IPS-NIHi7 (cell line): ENCODE data around the gene MTCL1.
A peak's percentile ranks its signal among the peaks of the same experiment; 100 is the strongest.

Experiments
- DNase-seq: peaks from one replicate; pipeline ENCODE4 v3.0.0; 2012; ENCODE audit warnings: mixed read lengths; ENCODE audit errors: extremely low spot score

Gene MTCL1

DNA sequence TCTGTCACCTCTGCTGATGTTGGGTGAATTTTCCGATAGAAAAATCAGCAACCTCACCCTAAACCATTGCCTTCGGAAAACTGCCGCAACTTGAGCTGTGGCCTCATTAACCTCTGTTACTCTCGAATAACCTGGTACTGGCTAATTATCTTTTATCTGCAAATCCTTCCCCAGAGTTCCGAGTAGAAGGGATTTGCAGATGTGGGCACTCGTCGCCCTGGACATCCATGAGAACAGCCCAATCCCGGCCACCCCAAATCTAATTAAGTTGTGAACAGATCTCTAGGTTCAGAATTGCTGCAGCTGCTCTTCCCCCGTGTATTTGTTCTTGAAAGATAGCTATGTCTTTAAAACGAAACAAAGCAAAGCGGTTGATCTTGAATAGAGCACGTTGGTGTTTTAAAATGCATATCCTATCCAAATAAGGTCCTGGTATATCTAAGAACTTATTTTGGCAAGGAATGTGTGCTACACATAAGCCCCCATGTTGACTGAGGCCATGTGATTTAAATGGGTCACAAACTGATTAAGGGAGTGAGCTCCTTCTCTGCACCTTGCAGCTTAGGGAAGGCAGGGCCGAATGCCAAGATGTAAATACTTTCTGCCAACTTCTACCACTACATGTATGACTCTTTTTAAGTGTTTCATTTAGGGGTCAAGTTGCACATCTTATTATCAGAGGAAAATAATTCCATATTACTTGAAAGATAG, 88.2 kb downstream of the MTCL1 start:
- no peak for DNase-seq

DNA sequence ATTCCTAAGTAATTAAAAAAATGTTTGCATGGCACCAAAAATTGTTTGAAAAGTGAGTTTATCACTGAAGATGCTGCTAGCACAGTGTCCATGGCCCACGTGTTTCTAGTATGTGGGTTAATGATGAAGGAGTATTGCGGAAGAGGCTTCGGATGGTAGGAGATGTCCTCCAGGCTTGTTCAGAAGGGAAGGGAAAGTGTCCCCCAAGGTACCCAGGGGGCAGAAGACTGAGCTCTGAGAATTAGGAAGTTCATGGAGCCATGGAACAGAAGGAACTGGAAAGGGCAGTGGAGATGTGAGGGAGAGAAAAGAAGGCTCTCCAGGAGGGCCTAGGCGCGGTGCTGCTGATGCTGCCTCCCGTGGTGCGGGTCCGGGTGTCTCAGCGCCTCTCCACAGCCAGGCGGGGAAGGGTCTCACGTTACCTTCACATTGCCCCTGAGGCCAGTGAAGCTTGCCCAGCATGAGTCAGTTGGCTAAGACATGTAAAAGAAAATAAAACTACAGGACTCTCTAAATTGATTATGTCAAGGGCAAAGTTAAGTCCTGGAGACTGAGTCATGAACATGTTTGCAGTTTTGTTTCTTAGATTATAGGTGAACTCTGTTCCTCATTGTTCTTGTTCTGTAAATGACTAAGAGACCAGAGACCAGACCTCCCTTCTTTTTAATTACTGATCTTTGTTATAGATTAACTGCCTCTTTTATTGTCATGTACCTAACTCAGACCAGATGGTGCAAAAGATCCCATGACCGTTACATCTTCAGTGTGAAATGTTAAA, 89.0 kb downstream of the MTCL1 start:
- DNase-seq: no peak

DNA sequence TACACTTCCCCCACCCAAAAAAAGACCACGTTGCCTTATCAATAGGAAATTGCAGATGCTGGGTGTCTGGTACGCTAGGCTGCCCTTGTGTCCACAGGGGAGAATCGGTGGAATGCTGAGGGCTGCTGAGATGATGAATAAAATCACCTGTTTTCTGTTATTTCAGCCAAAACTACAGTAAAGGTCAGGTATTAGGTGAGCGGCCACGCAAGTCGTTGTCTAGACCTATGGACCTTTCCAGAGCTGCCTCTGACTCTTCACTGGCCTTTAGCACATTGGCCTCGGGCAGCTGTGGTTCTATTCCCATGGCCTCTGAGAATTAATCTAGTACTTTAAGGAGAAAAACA, 89.6 kb downstream of the MTCL1 start:
- no peak for DNase-seq

DNA sequence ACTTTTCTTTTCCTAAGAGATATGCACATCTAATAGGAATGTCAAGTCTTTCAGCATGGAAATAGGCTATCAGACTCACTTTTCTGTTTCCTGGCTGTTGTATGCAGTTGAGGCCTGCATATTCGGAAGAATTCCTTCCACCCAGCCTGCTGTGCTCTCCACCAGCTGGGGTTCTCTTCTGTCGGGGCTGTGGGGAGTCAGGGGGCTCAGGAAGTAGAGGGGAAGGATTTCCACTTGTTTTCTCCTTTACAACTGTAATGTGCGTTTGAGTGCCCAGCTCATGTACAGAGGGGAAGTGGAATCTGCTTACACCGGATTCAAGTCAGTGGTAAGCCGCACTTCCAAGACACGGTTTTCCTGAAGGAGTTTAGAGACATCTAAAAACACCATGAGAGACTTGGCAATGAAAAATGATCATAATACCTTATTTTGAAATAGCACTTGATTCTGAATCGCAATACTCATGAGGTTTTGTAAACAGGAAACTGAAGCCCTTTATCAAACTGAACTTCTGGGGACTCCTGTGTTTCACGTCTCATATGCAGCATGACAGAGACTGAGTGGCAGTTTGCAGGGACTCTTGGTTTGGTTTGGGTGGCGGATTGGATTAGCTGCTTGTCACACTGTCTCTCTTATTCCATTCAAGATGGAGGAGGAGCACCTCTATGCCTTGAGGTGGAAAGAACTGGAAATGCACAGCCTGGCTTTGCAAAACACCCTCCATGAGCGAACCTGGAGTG, 90.4 kb downstream of the MTCL1 start:
- DNase-seq: no peak

DNA sequence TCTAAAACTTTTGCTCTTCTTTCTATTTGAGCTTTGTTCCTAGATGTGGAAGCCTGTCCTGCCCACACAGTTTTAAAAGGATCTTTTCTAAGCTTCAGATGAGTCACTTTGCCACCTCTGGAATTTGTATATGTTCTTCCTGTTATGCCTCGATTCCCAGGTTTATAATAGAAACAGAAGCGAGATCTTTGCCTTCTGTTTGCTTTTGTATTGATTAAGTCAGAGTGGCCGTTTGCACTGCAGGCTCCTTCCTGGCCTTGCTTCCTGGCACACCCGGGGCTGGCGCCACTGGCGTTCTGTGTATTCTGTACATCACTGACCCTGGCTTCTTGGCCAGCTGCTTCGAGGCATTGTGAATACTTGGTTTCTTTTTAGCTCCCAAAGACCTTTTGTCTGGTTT, 91.8 kb downstream of the MTCL1 start:
- no peak for DNase-seq

DNA sequence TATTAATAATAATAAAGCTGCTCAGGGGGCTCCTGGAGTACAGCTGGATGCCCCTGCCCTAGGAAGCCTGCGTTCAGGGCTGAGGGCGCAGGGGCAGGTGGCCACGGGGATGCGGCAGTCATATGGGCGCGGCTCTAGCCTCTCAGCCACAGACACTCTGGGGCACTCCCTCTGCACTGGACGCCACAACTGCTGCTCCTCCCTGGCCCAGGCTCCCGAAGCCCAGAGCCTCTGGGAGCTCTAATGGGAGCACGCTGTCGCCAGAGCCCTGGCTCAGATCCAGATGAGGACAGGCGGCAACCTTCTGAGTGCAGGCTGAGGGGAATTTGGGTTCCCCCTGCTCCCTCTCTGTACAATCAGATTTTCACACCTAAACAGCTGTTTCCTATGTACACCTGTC, 93.6 kb downstream of the MTCL1 start:
- DNase-seq: no peak

DNA sequence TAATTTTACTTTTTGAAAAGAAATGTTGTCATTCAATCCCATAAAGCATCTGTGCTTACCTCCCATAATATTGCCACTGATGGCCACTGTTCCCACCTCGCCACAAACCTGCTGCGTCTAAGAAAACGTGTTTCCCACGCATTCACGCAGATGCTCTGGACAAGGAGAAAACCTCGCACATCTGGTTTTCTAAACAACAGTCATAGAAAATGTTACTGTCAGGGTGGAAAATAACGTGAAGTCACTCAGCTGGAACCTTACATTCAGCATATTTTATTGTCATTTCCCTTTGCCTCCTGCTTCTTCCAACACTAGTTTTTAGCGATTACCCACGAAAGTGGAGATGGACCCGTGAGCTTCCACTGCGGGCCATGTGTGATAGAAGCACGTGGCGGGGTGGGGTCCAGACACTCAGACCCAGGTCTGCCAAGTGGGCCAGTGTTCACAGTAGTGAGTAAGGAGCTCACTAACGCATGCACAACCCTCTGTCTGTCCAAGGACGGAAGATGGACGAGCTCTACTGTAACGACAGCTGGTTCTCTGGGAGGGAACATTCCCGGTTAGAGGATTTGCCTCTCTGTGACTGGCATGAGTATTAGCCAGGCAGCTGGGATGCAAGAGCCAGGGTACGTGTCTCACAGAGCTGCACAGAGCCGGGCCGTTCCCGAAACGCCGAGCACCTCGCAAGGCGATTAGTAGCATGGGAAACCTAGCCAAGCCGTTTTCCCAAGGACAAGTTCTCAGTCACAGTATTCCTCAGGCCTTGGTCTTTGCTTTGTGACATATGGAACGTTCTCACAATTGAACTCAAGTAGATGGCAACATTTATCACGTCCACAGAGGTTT, 94.5 kb downstream of the MTCL1 start:
- no peak for DNase-seq

DNA sequence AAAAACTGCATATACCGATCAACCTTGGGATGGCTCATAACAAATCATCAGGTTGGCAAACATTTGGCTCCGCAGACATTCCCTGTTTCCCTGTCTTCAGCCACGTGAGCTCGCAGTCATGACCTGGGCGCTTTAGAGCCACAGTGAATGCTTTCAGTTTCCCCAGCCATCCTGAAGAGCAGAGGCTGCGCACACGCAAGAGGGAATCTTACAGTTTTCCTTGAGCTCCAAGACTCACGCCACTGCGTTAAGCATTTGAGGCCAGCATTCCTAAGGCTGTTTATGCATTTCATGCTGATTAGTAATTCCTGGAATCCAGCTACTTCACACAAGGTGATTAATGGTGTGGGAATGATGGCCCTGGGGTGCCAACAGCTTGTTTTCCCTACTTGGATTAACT, 95.1 kb downstream of the MTCL1 start:
- peak; percentile 32 for DNase-seq

DNA sequence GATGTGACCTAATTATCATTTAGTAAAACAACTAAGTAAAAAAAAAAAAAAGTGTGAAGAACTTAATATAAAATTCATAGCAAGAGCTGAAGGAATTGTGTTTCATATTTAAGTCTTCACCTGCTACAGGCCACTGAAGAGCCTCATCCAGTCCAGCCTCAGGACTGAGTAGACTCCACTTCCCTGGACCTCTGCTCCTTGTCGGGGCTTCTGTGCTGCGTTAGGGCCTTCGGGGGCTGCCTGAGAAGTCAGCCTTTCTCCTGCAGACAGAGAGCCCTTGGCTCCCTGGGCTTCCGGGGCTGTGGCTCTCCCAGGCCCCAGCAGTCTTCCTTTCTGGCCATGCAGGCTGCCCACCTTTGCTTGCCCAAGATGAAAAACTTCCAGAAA, 95.5 kb downstream of the MTCL1 start:
- peak; percentile 33 for DNase-seq

DNA sequence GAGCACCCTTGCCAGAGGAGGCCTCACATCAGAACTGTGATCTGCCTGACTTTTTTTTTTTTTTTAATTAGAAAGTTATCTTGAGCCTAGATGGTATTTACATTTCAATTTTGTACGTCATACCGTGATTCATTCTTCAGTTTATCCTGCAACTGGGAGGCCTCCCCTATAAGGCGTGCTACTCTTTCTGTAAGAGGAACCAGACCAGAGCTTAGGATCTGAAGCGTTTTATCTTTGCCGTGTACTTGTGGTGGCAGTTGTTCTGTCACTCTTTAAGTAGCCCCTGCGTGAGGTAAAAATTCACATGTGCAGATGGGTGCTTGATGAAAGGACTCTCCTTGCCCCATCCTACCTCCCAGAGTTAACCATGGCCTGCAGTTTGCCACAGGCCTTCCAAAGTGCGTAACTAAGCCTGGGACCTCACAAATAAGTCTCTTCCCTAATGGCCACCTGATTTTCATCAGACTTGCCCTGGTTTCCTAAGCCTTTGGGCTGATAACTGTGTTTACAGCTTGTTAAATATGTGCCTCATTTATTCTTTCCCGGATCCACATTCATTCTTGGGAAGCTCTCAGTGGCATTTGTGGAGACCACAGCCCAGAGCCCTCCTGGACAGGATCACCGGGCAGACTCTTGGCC, 96.0 kb downstream of the MTCL1 start:
- DNase-seq: no peak

DNA sequence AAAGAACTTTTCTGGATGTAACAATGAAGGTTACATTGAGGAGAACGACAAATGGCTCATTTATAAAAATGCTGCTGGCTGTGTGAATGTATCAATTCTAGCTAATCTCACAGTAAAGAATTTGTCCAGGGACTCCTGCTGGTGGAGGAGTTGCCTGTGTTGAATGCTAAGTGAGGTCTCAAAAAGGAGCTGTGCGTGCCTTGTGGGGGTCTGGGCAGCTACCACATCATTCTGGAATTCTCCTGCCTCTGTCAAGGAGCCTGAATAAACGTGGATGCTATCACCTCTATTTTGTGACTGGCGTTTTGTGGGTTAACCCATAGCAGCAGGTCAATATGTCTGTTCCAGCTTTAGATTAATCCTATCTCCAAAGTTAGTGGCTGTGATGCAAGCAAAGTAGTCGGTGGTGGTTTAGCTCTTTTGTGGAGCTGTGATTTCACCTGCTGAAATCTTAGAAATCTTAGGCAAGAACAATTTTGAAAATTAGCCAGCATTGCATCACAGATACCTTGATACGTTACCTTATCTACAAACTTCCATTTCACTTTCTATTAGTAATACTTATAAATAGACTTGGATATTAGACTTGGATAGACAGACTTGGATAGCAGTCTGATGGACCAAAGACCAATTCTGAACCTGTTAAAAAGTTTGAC, 96.8 kb downstream of the MTCL1 start:
- DNase-seq: no peak

DNA sequence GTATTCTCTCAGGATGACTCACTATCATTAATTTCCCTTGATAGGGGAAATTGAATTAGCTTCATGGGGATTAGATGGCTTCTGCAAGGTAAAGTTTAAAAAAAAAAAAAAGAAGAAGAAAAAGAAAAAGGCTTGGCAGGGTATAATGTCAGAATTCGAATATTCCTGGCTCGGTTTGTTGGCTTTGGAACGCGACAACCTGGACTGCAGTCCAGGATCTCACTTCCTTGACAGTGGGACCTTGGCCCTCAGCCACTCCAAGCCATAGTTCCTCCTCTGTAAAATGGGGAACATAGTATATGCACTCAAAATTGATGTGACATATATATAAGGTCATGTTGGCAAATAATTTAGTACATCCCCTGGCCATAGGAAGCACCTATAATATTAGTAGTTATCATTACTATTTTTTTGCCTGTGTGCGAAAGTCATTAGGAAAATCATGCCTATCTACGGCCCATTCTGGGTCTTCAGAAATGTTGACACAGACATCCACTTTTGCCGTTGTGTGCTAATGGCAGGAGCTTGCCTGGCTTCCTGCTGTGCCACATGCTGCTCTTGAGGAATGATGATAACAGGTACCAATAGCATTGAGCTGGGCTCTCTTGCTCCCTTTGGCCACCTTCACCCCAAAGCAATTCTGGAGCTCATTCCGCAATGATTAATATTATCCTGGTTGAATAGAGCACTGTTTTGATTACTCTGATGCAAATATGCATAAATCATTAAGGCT, 97.9 kb downstream of the MTCL1 start:
- DNase-seq: no peak

DNA sequence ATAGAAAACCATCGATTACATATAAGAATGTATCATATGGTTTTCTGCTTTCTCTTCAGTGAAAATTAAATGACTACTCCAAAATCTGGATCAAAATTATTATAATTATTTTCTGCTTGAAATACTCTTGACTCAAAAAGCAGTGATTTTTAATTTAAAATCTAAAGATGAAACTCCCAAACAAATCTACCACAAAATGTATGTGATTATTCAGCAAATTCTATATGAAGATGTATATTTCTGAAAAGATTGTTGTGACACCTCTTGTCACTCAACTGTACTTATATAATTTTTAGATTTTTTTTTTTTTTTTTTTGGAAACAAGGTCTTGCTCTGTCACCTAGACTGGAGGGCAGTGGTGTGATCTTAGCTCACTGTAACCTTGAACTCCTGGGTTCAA, 98.6 kb downstream of the MTCL1 start:
- no peak for DNase-seq

DNA sequence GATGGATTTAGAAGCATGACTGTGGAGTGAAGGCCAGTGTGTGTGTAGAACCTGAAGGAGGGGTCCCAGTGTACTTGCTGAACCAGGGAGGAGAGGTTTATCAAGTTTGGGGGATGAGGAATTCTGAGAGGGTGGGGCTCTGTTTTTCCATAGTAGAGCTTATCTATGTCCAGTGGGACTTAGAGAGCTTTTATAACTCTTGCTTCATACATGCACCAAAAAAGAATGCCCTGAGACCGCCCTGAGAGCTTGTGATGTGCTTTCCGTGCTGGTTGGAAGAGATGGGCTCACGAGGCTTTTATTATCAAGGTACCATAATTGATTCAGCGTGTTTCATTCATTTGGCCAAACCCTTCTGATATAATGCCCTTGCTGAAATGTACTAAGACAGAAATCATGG, 100.2 kb downstream of the MTCL1 start:
- DNase-seq: no peak

DNA sequence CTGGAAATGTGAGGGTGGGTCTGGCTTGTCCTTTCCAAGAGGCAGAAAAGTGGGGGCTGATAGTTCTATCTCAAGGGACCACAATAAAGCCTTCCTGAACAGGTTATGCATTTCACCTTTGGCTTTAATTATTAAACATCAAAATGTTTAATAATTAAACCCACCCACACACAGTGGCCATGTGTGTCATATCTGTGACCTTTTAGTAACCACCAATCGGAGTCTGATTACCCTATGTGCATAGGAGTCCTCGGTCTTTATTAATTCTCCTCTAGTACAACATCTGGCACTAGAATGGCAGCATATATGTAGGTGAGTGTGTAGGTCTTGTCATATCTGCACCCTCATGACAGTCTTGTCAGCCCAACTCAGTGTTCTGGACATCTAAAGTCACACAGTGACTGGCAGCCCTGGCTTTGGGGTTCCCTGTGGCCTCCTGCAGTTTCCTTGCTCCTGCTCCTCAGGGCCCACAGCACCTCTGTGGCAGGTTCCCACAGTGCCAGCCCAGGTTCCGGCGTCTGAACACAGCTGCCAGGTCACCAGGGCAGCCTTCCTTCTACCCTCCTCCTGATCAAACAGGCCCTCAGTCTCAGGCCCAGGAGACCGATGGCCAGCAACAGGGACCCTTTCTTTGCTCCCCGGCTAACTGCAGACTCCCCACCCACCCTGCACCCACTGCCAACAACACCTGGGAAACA, 100.9 kb downstream of the MTCL1 start:
- no peak for DNase-seq

DNA sequence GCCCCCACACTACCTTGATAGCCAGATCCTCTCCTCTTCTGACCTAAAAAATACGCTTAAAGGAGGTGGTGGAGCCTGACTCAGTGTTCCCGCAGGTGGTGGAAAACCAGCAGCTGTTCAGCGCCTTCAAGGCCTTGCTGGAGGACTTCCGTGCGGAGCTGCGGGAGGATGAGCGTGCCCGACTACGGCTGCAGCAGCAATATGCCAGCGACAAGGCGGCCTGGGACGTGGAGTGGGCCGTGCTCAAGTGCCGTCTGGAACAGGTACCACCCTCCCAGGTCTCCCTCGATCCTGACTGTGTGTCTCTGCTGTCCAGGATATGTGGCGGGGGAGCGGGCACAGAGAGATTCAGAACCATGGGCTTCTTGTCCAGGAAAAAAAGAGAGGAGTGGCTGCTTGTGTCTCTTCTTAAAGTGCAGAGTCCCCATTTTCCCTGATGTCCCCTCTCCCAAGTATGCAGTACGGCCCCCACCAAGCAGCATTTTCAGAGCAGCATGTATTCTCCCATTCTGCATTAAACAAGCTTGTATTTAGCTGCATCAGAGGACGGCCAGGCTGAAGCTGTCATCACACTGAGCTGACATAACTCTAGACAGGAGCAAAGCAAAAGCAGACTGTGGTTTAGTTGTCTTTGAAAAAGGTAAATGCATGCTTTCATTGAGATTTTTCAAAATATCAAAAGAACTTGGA, 101.6 kb downstream of the MTCL1 start:
- DNase-seq: no peak

DNA sequence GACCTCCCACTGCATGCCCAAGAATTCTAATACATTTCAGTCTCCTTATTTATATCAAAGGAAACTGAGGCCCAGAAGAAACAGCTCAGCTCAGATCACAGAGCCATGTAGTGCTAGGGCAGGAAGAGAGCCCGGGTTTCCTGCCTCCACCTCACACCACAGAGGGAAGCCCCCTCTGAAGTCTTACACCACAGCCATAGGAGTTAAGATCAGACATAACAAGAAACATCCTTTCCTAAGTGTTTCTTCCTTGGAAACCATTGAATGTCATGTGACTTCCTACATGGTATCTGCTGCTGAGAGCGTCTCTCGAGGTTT, 102.1 kb downstream of the MTCL1 start:
- DNase-seq: no peak

DNA sequence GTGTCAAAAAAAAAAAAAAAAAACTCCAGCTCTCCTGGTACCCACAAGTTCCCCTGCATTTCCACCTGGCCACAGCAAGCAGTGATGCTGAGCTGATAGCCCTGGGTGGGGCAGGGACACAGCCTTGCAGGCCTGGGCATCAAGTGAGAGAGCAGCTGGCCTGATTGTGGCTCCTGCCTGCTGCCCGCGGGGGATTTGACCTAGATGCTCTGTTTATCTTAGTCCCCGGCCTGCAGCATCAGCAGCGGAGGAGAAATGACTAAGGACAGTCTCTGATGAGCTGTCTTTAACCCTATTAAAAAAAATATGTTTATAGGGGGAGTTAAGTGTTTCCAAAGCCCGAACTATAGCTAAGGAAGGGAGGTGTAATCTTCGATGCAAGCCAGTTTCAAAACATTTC, 102.6 kb downstream of the MTCL1 start:
- no peak for DNase-seq

DNA sequence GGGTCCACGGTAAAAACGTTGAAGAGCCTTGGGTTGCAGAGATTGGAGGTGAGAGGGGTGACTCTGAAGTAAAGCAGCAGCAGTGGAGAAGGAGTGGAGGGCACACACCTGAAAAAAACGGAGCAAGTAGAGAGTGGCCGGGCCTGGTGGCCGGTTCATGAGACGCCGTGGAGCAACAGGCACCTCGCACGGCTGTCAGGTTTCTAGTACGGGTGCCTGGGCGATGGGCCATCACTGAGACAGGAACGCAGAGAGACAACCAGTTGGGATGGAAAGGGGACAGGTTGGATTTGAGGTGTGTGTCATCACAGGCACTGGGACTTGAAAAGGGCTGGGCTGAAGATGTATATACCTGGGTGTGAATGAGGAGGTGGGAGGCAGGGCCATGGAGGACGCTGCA, 104.2 kb downstream of the MTCL1 start:
- DNase-seq: no peak
